ENCODE measurements around the gene TAF15.
A peak's percentile ranks its signal among the peaks of the same experiment; 100 is the strongest.

TAF15 gene

GRCh38 chr17:35808962-35809854 is at the start of gene TAF15:
TAF15 (plus strand) TSS chr17:35809484; CDS start chr17:35809570, 86 bp downstream.
- peaks cover 46% of the 10 kb centered on the region for H3K79me2 ChIP-seq (ENCODE audit: insufficient read depth, low read length)
- peak within 1 kb of the TSS; percentile 94 for H3K4me2 ChIP-seq (ENCODE audit: low read length)
- H3K27me3 ChIP-seq (ENCODE audit: insufficient read depth, low read length) = no peaks in the 10 kb centered on the region
- H3K9me3 ChIP-seq (ENCODE audit: low read length) = no peaks in the 10 kb centered on the region
- no peak for TF ChIP-seq EZH2 (IDR thresholded peaks at IDR 0.05; ENCODE audit: borderline replicate concordance, low read length)
- TF ChIP-seq, protein P1, sequence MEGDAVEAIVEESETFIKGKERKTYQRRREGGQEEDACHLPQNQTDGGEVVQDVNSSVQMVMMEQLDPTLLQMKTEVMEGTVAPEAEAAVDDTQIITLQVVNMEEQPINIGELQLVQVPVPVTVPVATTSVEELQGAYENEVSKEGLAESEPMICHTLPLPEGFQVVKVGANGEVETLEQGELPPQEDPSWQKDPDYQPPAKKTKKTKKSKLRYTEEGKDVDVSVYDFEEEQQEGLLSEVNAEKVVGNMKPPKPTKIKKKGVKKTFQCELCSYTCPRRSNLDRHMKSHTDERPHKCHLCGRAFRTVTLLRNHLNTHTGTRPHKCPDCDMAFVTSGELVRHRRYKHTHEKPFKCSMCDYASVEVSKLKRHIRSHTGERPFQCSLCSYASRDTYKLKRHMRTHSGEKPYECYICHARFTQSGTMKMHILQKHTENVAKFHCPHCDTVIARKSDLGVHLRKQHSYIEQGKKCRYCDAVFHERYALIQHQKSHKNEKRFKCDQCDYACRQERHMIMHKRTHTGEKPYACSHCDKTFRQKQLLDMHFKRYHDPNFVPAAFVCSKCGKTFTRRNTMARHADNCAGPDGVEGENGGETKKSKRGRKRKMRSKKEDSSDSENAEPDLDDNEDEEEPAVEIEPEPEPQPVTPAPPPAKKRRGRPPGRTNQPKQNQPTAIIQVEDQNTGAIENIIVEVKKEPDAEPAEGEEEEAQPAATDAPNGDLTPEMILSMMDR (IDR thresholded peaks at IDR 0.05; ENCODE audit: low read length) = peak; percentile 84
- peaks cover 5% of the 10 kb centered on the region; the same call in 1 of the 2 replicates for H4K20me1 ChIP-seq (ENCODE audit: insufficient read depth, low read length)
- no peaks in the 10 kb centered on the region for H3F3A ChIP-seq (ENCODE audit: insufficient read depth, low read length)
- H2AFZ ChIP-seq (ENCODE audit: low read length) = peak within 1 kb of the TSS; percentile 23; the same call in 1 of the 2 replicates
- H3K36me3 ChIP-seq (ENCODE audit: insufficient read depth, low read length) = peaks cover 21% of the 10 kb centered on the region; the same call in 1 of the 2 replicates
- no peaks in the 10 kb centered on the region for H3K9me2 ChIP-seq (ENCODE audit: low read depth, low read length)
- peaks cover 29% of the 10 kb centered on the region for H3K4me1 ChIP-seq (ENCODE audit: insufficient read depth, low read length, severe bottlenecking)
- peak within 1 kb of the TSS; percentile 77 for H3K9ac ChIP-seq (ENCODE audit: low read length)
- H3K27ac ChIP-seq (ENCODE audit: low read depth, low read length, poor library complexity, severe bottlenecking) = peak within 1 kb of the TSS; percentile 84
- H3K4me3 ChIP-seq (ENCODE audit: low read depth, low read length, poor library complexity, severe bottlenecking) = peak within 1 kb of the TSS; percentile 72

- H3K4me1 ChIP-seq (ENCODE audit: insufficient read depth, low read length, severe bottlenecking) = peaks cover 6% of the 10 kb centered on the region
- no peak for TF ChIP-seq EZH2 (IDR thresholded peaks at IDR 0.05; ENCODE audit: borderline replicate concordance, low read length)
- TF ChIP-seq, protein P1 (IDR thresholded peaks at IDR 0.05; ENCODE audit: low read length) = no peak
- no peaks in the 10 kb centered on the region for H3K9me3 ChIP-seq (ENCODE audit: low read length)
- H3K36me3 ChIP-seq (ENCODE audit: insufficient read depth, low read length) = no peaks in the 10 kb centered on the region
- no peak within 1 kb of the TSS for H2AFZ ChIP-seq (ENCODE audit: low read length)
- H3K27ac ChIP-seq (ENCODE audit: low read depth, low read length, poor library complexity, severe bottlenecking) = no peak within 1 kb of the TSS
- H3K9ac ChIP-seq (ENCODE audit: low read length) = no peak within 1 kb of the TSS
- no peaks in the 10 kb centered on the region for H3K9me2 ChIP-seq (ENCODE audit: low read depth, low read length)
- H3K4me2 ChIP-seq (ENCODE audit: low read length) = no peak within 1 kb of the TSS
- no peaks in the 10 kb centered on the region; the same call in 1 of the 2 replicates for H3K27me3 ChIP-seq (ENCODE audit: insufficient read depth, low read length)
- H4K20me1 ChIP-seq (ENCODE audit: insufficient read depth, low read length) = no peaks in the 10 kb centered on the region
- no peaks in the 10 kb centered on the region for H3F3A ChIP-seq (ENCODE audit: insufficient read depth, low read length)
- H3K4me3 ChIP-seq (ENCODE audit: low read depth, low read length, poor library complexity, severe bottlenecking) = no peak within 1 kb of the TSS
- no peaks in the 10 kb centered on the region for H3K79me2 ChIP-seq (ENCODE audit: insufficient read depth, low read length)
Observed at GRCh38 chr17:35760587-35760986, 48.7 kb upstream of the TAF15 start, which contains the start of gene C17orf50. C17orf50 (plus strand) TSS chr17:35760887; CDS start chr17:35760942, 55 bp downstream.

GRCh38 chr17:35761601-35762000 is 47.7 kb upstream of the TAF15 start:
- Histone ChIP-seq H3K9me3 (ENCODE audit: low read length) (no peaks in the 10 kb centered on the region), H3K4me2 (ENCODE audit: low read length) (no peak overlapping the region), H3K9ac (ENCODE audit: low read length) (no peak overlapping the region), H3K4me1 (ENCODE audit: insufficient read depth, low read length, severe bottlenecking) (peaks cover 6% of the 10 kb centered on the region), H3K27ac (ENCODE audit: low read depth, low read length, poor library complexity, severe bottlenecking) (no peak overlapping the region), H4K20me1 (ENCODE audit: insufficient read depth, low read length) (no peaks in the 10 kb centered on the region), H3K36me3 (ENCODE audit: insufficient read depth, low read length) (no peaks in the 10 kb centered on the region), H3K4me3 (ENCODE audit: low read depth, low read length, poor library complexity, severe bottlenecking) (no peak overlapping the region), H3K27me3 (ENCODE audit: insufficient read depth, low read length) (no peaks in the 10 kb centered on the region; the same call in 1 of the 2 replicates), H2AFZ (ENCODE audit: low read length) (no peak overlapping the region), H3F3A (ENCODE audit: insufficient read depth, low read length) (no peaks in the 10 kb centered on the region), H3K9me2 (ENCODE audit: low read depth, low read length) (no peaks in the 10 kb centered on the region), H3K79me2 (ENCODE audit: insufficient read depth, low read length) (no peaks in the 10 kb centered on the region)
- TF ChIP-seq, protein P1 (IDR thresholded peaks at IDR 0.05; ENCODE audit: low read length) = no peak
- TF ChIP-seq EZH2 (IDR thresholded peaks at IDR 0.05; ENCODE audit: borderline replicate concordance, low read length) = no peak

Measured in OCI-LY1 (cell line).